ENCODE results near the gene SEC24D.
A peak's percentile ranks its signal among the peaks of the same experiment; 100 is the strongest.
"Not testable (repeated sequence)": the region's sequence is repeated elsewhere in the genome, so short reads cannot be mapped to it uniquely, and the experiment has no call there.

Gene SEC24D

GRCh38 chr4:118811832-118812231 is 24.1 kb downstream of the SEC24D start:
- no peak for DNase-seq (ENCODE audit: low read depth, low spot score)

- no peak for DNase-seq (ENCODE audit: low read depth, low spot score)
Observed at GRCh38 chr4:118810991-118811764, 24.7 kb downstream of the SEC24D start.

GRCh38 chr4:118807659-118808058 is 28.3 kb downstream of the SEC24D start:
- no peak for DNase-seq (ENCODE audit: low read depth, low spot score)

- peak; percentile 5 for DNase-seq (ENCODE audit: low read depth, low spot score)
Observed at GRCh38 chr4:118803253-118803652, 32.7 kb downstream of the SEC24D start.

GRCh38 chr4:118801895-118802575 is 33.9 kb downstream of the SEC24D start:
- no peak for DNase-seq (ENCODE audit: low read depth, low spot score)

- DNase-seq (ENCODE audit: low read depth, low spot score): no peak
Observed at GRCh38 chr4:118799231-118799942, 36.5 kb downstream of the SEC24D start.

GRCh38 chr4:118798658-118799057 is 37.3 kb downstream of the SEC24D start:
- no peak for DNase-seq (ENCODE audit: low read depth, low spot score)

- DNase-seq (ENCODE audit: low read depth, low spot score): no peak
Observed at GRCh38 chr4:118797558-118798142, 38.3 kb downstream of the SEC24D start.

GRCh38 chr4:118791690-118792446 is 44.1 kb downstream of the SEC24D start:
- not testable (repeated sequence) for DNase-seq (ENCODE audit: low read depth, low spot score)

- no peak for DNase-seq (ENCODE audit: low read depth, low spot score)
Observed at GRCh38 chr4:118790544-118790943, 45.4 kb downstream of the SEC24D start.

- DNase-seq (ENCODE audit: low read depth, low spot score): no peak
Observed at GRCh38 chr4:118788911-118789310, 47.0 kb downstream of the SEC24D start.

- no peak for DNase-seq (ENCODE audit: low read depth, low spot score)
Observed at GRCh38 chr4:118787844-118788380, 48.0 kb downstream of the SEC24D start.

GRCh38 chr4:118784776-118785175 is 51.1 kb downstream of the SEC24D start:
- no peak for DNase-seq (ENCODE audit: low read depth, low spot score)

- no peak for DNase-seq (ENCODE audit: low read depth, low spot score)
Observed at GRCh38 chr4:118783887-118784286, 52.0 kb downstream of the SEC24D start.

GRCh38 chr4:118782886-118783285 is 53.0 kb downstream of the SEC24D start:
- not testable (repeated sequence) for DNase-seq (ENCODE audit: low read depth, low spot score)

- DNase-seq (ENCODE audit: low read depth, low spot score): not testable (repeated sequence)
Observed at GRCh38 chr4:118777649-118778048, 58.3 kb downstream of the SEC24D start.

- not testable (repeated sequence) for DNase-seq (ENCODE audit: low read depth, low spot score)
Observed at GRCh38 chr4:118776955-118777640, 58.8 kb downstream of the SEC24D start.

- DNase-seq (ENCODE audit: low read depth, low spot score): no peak
Observed at GRCh38 chr4:118776157-118776954, 59.6 kb downstream of the SEC24D start.

GRCh38 chr4:118775405-118775804 is 60.5 kb downstream of the SEC24D start:
- no peak for DNase-seq (ENCODE audit: low read depth, low spot score)

GRCh38 chr4:118774989-118775388 is 60.9 kb downstream of the SEC24D start:
- DNase-seq (ENCODE audit: low read depth, low spot score): no peak

All from iPS DF 19.7 (cell line).